Measurements from ENCODE around the gene FXYD1. TPM values are rescaled to one million over a fixed set of nuclear protein-coding genes. Genes with fewer than 3 reads are reported as not detected.

Gene FXYD1
- total RNA-seq, 4 donors from 2014 or later, result 28.7 to 108 (median 37.8) TPM

DNA sequence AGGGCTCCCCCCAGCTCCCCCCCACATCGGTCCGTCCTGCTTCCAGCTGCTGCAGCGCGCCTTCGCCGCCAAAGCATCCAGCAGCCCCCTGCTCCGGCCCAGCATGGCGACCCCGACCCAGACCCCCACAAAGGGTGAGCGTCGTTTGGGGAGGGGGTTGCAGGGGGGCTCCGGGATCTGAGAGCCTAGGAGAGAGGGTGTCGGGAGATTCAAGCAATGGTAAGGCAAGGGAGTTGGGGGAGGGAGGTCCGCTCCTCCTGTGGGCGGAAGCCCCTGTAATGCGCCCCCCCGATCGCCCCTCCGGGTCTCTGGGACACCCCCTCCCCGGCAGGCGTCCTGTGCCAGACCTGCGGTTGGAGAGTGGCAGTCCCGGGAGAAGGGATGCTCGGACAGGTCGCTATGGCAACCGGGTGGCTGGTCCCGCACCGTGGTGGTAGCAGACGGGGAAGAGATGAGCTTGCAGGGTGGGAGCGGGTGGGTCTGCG is 4.6 kb downstream of the FXYD1 start, which contains the start of gene FXYD7:
FXYD7 (plus strand) TSS at position 25 of the 485 bp plus-strand sequence; CDS start at position 104, 79 bp downstream.
- TF ChIP-seq, protein P1, sequence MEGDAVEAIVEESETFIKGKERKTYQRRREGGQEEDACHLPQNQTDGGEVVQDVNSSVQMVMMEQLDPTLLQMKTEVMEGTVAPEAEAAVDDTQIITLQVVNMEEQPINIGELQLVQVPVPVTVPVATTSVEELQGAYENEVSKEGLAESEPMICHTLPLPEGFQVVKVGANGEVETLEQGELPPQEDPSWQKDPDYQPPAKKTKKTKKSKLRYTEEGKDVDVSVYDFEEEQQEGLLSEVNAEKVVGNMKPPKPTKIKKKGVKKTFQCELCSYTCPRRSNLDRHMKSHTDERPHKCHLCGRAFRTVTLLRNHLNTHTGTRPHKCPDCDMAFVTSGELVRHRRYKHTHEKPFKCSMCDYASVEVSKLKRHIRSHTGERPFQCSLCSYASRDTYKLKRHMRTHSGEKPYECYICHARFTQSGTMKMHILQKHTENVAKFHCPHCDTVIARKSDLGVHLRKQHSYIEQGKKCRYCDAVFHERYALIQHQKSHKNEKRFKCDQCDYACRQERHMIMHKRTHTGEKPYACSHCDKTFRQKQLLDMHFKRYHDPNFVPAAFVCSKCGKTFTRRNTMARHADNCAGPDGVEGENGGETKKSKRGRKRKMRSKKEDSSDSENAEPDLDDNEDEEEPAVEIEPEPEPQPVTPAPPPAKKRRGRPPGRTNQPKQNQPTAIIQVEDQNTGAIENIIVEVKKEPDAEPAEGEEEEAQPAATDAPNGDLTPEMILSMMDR (IDR thresholded peaks at IDR 0.05; ENCODE audit: low read depth), result no peak

DNA sequence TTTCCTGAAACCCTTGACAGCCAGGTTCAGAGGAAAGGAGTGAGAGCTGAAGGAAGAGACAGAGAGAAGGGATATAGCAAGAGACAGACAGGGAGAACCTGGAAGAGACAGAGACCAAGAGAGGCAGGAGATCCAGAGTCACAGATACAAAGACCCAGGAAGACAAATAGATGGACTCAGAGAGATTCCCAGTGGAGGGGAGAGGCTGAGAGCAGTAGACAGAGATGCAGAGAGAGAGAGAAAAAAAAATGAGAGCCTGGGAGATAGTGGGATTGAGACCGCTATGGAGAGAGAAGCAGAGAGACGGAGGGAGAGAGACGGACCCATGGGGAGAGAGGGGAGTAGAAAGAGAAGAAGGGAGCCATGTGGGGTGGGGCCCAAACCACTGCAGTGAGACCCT is 5.2 kb downstream of the FXYD1 start:
- TF ChIP-seq, protein P1 (IDR thresholded peaks at IDR 0.05; ENCODE audit: low read depth), result no peak

DNA sequence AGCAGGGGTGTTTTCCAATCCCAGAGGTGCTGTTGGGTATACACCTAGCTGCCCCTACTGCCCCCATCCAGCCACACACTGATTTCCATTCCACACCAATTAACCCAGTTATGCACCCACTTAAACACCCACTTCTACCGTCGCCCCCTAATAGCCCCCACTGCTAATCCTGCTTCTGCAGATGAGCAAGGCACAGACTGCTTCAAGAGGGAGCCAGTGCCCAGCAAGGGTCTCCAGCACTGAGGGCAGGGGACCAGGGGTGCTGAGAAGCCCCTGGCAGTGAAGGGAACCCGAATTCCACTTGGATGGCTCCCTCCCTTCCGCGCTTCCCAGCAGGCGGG is 5.6 kb downstream of the FXYD1 start:
- TF ChIP-seq, protein P1 (IDR thresholded peaks at IDR 0.05; ENCODE audit: low read depth), result no peak

DNA sequence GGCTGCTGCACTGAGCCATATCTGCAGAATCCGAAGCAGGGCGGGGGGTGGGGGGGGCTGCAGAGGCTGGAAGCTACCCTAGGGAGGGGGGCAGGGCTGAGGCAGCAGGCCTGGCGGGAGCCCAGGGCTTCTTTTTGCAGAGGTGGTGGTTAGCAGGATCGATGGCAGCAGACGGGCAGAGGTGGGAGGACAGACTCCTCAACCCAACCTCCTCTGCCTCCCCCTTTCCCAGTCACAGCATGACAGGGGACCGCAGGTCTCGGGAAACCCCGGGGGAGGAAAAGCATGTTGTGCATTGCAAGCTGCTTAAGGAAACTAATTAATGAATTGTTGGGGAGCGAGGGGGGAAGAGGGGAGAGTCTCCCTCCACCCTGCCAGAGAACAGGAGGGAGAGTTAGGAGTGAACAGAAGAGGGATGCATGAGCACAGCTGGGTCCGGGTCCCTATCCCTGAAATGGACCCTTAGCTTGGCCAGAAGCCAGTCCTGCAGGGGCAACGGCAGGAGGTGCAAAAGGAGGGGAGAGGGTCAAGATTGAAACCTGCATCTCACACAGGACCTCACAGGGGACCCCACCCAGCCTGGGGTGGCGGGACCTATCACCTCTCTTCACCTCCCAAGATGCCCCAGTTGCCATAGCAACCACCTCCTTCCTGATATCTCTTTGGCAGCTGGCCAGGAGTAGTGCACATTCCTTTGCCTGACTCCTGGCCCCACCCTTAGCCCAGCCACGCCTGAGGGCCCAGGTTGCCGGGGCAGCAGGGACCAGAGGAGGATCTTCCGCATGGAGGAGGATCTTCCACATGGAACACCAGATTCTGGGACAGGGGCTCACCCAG is 6.2 kb downstream of the FXYD1 start:
- TF ChIP-seq, protein P1 (IDR thresholded peaks at IDR 0.05; ENCODE audit: low read depth), result no peak

DNA sequence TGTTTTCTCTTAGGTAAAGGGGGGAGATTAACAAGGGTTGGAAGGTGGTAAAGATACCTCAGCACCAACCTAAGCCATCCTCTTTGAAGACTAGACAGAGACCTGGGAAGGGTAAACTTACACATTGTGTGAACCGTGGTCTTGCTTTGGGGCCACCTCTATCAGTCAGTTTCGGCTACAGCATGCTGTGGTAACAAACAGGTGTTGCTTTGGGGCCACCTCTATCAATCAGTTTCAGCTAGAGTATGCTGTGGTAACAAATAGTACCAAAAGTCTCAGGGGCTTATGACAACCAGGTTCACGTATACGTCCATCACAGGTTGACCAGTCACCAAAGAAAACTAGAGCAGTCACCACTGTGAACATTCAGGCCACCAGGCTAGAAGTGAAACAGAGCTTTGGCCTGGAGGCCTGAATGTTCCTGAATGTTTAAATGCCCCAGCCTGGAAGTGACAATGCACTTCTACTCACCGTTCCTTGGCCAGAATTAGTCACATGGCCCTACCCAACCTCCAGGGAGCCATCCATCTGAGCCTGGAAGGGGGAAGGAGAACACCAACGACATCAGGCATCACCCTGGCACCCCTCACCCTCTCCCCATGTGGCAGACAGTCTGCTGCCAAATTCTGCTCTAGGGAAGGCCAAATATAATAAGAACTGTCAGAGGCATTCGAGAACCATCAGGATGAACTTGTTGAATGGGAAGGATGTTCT is 8.3 kb downstream of the FXYD1 start:
- TF ChIP-seq, protein P1 (IDR thresholded peaks at IDR 0.05; ENCODE audit: low read depth), result no peak

DNA sequence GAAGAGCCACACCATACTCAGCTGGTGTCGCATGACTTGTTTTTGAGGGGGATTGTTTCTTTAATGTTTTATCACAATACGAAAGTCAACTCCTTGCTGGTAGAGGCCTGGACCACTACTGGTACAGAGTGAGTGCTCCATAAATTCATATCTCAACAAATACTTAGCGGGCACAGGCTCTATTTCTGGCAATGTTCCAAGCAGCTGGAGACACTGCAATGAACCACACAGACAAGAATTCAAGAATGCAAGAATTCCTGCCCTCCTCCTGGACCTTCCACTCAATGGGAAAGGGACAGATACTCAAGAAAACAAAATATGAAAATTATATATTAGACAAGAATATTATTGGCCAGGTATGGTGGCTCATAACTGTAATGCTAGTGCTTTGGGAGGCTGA is 10.8 kb downstream of the FXYD1 start:
- TF ChIP-seq, protein P1 (IDR thresholded peaks at IDR 0.05; ENCODE audit: low read depth), result no peak

DNA sequence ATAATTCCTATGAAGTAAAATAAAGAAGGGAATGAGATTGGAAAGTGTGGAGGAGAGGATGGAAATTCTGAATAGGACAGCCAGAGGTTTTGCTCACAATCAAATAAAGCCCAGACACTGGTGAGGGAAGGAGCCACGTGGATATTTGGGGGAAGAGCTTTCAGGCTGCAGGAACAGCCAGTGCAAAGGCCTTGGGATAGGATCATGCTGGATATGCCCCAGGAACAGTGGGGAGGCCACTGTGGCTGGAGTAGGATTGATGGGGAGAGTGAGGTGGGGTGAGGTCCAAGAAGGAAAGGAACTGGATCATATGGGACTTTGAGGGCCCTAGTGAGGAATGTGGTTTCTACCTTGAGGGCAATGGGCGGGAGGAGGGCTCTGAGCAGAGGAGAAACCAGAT is 11.8 kb downstream of the FXYD1 start:
- TF ChIP-seq, protein P1 (IDR thresholded peaks at IDR 0.05; ENCODE audit: low read depth), result no peak

Measured in subcutaneous adipose tissue (tissue), 4 donors.